ENCODE results near the gene SLC17A2.
A peak's percentile ranks its signal among the peaks of the same experiment; 100 is the strongest.

The SLC17A2 gene

GRCh38 chr6:25960734-25961133 lies 30.2 kb upstream of the SLC17A2 start:
- DNase-seq = no peak
- H4K91ac ChIP-seq (ENCODE audit: low read depth, low read length) = no peak overlapping the region
- no peak overlapping the region for H3K4me3 ChIP-seq (ENCODE audit: low read depth, low read length)
- H3K27me3 ChIP-seq (ENCODE audit: insufficient read depth, low read length) = no peaks in the 10 kb centered on the region
- no peak overlapping the region for H2BK12ac ChIP-seq (ENCODE audit: low read length)
- no peak overlapping the region for H4K8ac ChIP-seq (ENCODE audit: low read depth, low read length)
- no peak overlapping the region for H2BK120ac ChIP-seq (ENCODE audit: insufficient read depth, low read length, poor library complexity)
- no peak overlapping the region for H3K9ac ChIP-seq (ENCODE audit: low read length)
- H3K14ac ChIP-seq (ENCODE audit: low read length) = no peak overlapping the region
- H2AK5ac ChIP-seq (ENCODE audit: low read length) = no peak overlapping the region
- no peak overlapping the region for H3K23ac ChIP-seq (ENCODE audit: low read length)
- H3K9me3 ChIP-seq (ENCODE audit: insufficient read depth, low read depth, low read length) = peaks cover 2% of the 10 kb centered on the region
- H3K27ac ChIP-seq (ENCODE audit: low read depth, low read length) = no peak overlapping the region
- H3K18ac ChIP-seq (ENCODE audit: low read length) = no peak overlapping the region
- H3K79me1 ChIP-seq (ENCODE audit: low read length) = peaks cover 6% of the 10 kb centered on the region
- H3K4me2 ChIP-seq (ENCODE audit: low read length) = no peak overlapping the region
- H2BK5ac ChIP-seq (ENCODE audit: low read depth, low read length, poor library complexity) = no peak overlapping the region
- no peak overlapping the region for H4K12ac ChIP-seq (ENCODE audit: low read depth, low read length)
- no peak overlapping the region for H2AFZ ChIP-seq (ENCODE audit: insufficient read depth, low read length, poor library complexity)
- H3K4me1 ChIP-seq (ENCODE audit: control insufficient read depth in 1 of 2, insufficient read depth in 2 of 2, low read length in 2 of 2) = peaks cover 2 to 8% of the 10 kb centered on the region in 2 experiments
- no peaks in the 10 kb centered on the region for H3K79me2 ChIP-seq (ENCODE audit: control insufficient read depth, insufficient read depth, low read length, poor library complexity)
- no CpG with 5 or more reads among the region's 3 CpGs for WGBS (ENCODE audit: extremely low coverage, insufficient coverage, insufficient read length)
- no peaks in the 10 kb centered on the region for H3K36me3 ChIP-seq (ENCODE audit: control insufficient read depth in 1 of 2, insufficient read depth in 2 of 2, low read length in 2 of 2)
- H3K4ac ChIP-seq (ENCODE audit: low read depth, low read length) = no peak overlapping the region

DNA sequence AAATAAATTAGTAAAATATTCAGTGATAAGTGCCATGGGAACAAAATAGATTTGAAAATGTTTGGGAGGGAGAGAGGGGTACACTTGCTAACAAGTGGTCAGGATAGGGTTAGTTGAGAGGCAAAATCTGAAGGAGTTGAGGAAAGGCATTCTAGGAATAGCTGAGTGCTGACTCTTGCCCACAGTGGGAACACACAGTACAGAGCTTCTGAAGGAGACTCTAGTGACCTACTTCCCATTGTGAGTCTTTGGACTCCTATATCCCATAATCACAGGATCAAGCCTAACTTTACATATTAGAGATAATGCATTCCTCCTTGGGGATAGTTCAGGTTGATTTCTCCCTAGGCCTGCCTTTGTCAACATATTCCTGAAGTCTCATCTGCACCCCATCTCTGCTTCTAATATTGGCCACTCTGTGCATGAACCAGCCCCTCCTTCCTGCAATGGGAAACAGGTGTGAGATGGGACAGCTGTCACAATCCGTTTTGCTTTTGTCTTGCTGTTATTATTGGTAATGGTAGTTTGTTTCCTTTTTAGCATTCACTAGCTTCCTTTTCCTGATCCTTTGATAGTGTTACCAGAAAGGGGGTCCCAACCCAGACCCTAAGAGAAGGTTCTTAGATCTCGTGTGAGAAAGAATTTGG lies 29.5 kb upstream of the SLC17A2 start:
- DNase-seq = peak in 1 of 2 donors; percentile 38

GRCh38 chr6:25958700-25959162 lies 28.2 kb upstream of the SLC17A2 start:
- H3K79me1 ChIP-seq (ENCODE audit: low read length) = peaks cover 4% of the 10 kb centered on the region
- H3K23ac ChIP-seq (ENCODE audit: low read length) = no peak overlapping the region
- DNase-seq = no peak
- no peaks in the 10 kb centered on the region for H3K27me3 ChIP-seq (ENCODE audit: insufficient read depth, low read length)
- no peak overlapping the region for H2AFZ ChIP-seq (ENCODE audit: insufficient read depth, low read length, poor library complexity)
- no peak overlapping the region for H3K4ac ChIP-seq (ENCODE audit: low read depth, low read length)
- no peak overlapping the region for H3K4me2 ChIP-seq (ENCODE audit: low read length)
- H4K12ac ChIP-seq (ENCODE audit: low read depth, low read length) = no peak overlapping the region
- no CpG with 5 or more reads among the region's 3 CpGs for WGBS (ENCODE audit: extremely low coverage, insufficient coverage, insufficient read length)
- H3K4me3 ChIP-seq (ENCODE audit: low read depth, low read length) = no peak overlapping the region
- H3K4me1 ChIP-seq (ENCODE audit: control insufficient read depth in 1 of 2, insufficient read depth in 2 of 2, low read length in 2 of 2) = peaks cover 2 to 8% of the 10 kb centered on the region in 2 experiments
- H3K79me2 ChIP-seq (ENCODE audit: control insufficient read depth, insufficient read depth, low read length, poor library complexity) = no peaks in the 10 kb centered on the region
- peak overlapping the region; percentile 22 for H4K91ac ChIP-seq (ENCODE audit: low read depth, low read length)
- H3K14ac ChIP-seq (ENCODE audit: low read length) = no peak overlapping the region
- no peak overlapping the region for H3K9ac ChIP-seq (ENCODE audit: low read length)
- H3K27ac ChIP-seq (ENCODE audit: low read depth, low read length) = no peak overlapping the region
- H3K36me3 ChIP-seq (ENCODE audit: control insufficient read depth in 1 of 2, insufficient read depth in 2 of 2, low read length in 2 of 2) = no peaks in the 10 kb centered on the region
- no peak overlapping the region for H2AK5ac ChIP-seq (ENCODE audit: low read length)
- H2BK12ac ChIP-seq (ENCODE audit: low read length) = no peak overlapping the region
- H2BK5ac ChIP-seq (ENCODE audit: low read depth, low read length, poor library complexity) = peak overlapping the region; percentile 68
- H2BK120ac ChIP-seq (ENCODE audit: insufficient read depth, low read length, poor library complexity) = no peak overlapping the region
- peaks cover 2% of the 10 kb centered on the region for H3K9me3 ChIP-seq (ENCODE audit: insufficient read depth, low read depth, low read length)
- H3K18ac ChIP-seq (ENCODE audit: low read length) = no peak overlapping the region
- H4K8ac ChIP-seq (ENCODE audit: low read depth, low read length) = no peak overlapping the region

More for the DNA sequence above, 29.5 kb upstream of the SLC17A2 start:
- Histone ChIP-seq H2BK12ac (ENCODE audit: low read length) (no peak overlapping the region), H3K4ac (ENCODE audit: low read depth, low read length) (no peak overlapping the region), H3K79me1 (ENCODE audit: low read length) (peaks cover 6% of the 10 kb centered on the region), H3K27me3 (ENCODE audit: insufficient read depth, low read length) (no peaks in the 10 kb centered on the region), H3K23ac (ENCODE audit: low read length) (no peak overlapping the region), H3K4me3 (ENCODE audit: low read depth, low read length) (no peak overlapping the region), H3K18ac (ENCODE audit: low read length) (no peak overlapping the region), H3K14ac (ENCODE audit: low read length) (no peak overlapping the region), H3K27ac (ENCODE audit: low read depth, low read length) (no peak overlapping the region), H3K79me2 (ENCODE audit: control insufficient read depth, insufficient read depth, low read length, poor library complexity) (no peaks in the 10 kb centered on the region), H3K4me2 (ENCODE audit: low read length) (no peak overlapping the region), H4K12ac (ENCODE audit: low read depth, low read length) (no peak overlapping the region), H4K91ac (ENCODE audit: low read depth, low read length) (no peak overlapping the region), H3K9me3 (ENCODE audit: insufficient read depth, low read depth, low read length) (peaks cover 2% of the 10 kb centered on the region), H3K36me3 (ENCODE audit: control insufficient read depth in 1 of 2, insufficient read depth in 2 of 2, low read length in 2 of 2) (no peaks in the 10 kb centered on the region), H4K8ac (ENCODE audit: low read depth, low read length) (no peak overlapping the region), H2AFZ (ENCODE audit: insufficient read depth, low read length, poor library complexity) (no peak overlapping the region), H3K4me1 (ENCODE audit: control insufficient read depth in 1 of 2, insufficient read depth in 2 of 2, low read length in 2 of 2) (peaks cover 2 to 8% of the 10 kb centered on the region in 2 experiments), H3K9ac (ENCODE audit: low read length) (no peak overlapping the region), H2BK5ac (ENCODE audit: low read depth, low read length, poor library complexity) (no peak overlapping the region), H2BK120ac (ENCODE audit: insufficient read depth, low read length, poor library complexity) (no peak overlapping the region), H2AK5ac (ENCODE audit: low read length) (no peak overlapping the region)
- WGBS (ENCODE audit: extremely low coverage, insufficient coverage, insufficient read length) = no CpG with 5 or more reads among the region's 2 CpGs

- Histone ChIP-seq H3K14ac (ENCODE audit: low read length) (no peak overlapping the region), H3K27ac (ENCODE audit: low read depth, low read length) (no peak overlapping the region), H4K12ac (ENCODE audit: low read depth, low read length) (no peak overlapping the region), H2BK120ac (ENCODE audit: insufficient read depth, low read length, poor library complexity) (no peak overlapping the region), H4K8ac (ENCODE audit: low read depth, low read length) (no peak overlapping the region), H3K36me3 (ENCODE audit: control insufficient read depth in 1 of 2, insufficient read depth in 2 of 2, low read length in 2 of 2) (no peaks in the 10 kb centered on the region), H3K4me2 (ENCODE audit: low read length) (no peak overlapping the region), H3K23ac (ENCODE audit: low read length) (no peak overlapping the region), H2BK5ac (ENCODE audit: low read depth, low read length, poor library complexity) (no peak overlapping the region), H3K4me3 (ENCODE audit: low read depth, low read length) (no peak overlapping the region), H2BK12ac (ENCODE audit: low read length) (no peak overlapping the region), H3K9me3 (ENCODE audit: insufficient read depth, low read depth, low read length) (peaks cover 2% of the 10 kb centered on the region), H2AFZ (ENCODE audit: insufficient read depth, low read length, poor library complexity) (no peak overlapping the region), H3K27me3 (ENCODE audit: insufficient read depth, low read length) (no peaks in the 10 kb centered on the region), H3K4ac (ENCODE audit: low read depth, low read length) (no peak overlapping the region), H2AK5ac (ENCODE audit: low read length) (no peak overlapping the region), H3K9ac (ENCODE audit: low read length) (no peak overlapping the region), H3K79me2 (ENCODE audit: control insufficient read depth, insufficient read depth, low read length, poor library complexity) (no peaks in the 10 kb centered on the region), H3K4me1 (ENCODE audit: control insufficient read depth in 1 of 2, insufficient read depth in 2 of 2, low read length in 2 of 2) (no peaks in the 10 kb centered on the region), H3K18ac (ENCODE audit: low read length) (no peak overlapping the region), H3K79me1 (ENCODE audit: low read length) (no peaks in the 10 kb centered on the region), H4K91ac (ENCODE audit: low read depth, low read length) (no peak overlapping the region)
- DNase-seq = no peak
- no CpG with 5 or more reads among the region's 3 CpGs for WGBS (ENCODE audit: extremely low coverage, insufficient coverage, insufficient read length)
Measured at GRCh38 chr6:25956226-25956625, 25.7 kb upstream of the SLC17A2 start.

Data from trophoblast cell (in vitro differentiated cells and primary cell).